ENCODE results near the gene SLC8A2.

DNA sequence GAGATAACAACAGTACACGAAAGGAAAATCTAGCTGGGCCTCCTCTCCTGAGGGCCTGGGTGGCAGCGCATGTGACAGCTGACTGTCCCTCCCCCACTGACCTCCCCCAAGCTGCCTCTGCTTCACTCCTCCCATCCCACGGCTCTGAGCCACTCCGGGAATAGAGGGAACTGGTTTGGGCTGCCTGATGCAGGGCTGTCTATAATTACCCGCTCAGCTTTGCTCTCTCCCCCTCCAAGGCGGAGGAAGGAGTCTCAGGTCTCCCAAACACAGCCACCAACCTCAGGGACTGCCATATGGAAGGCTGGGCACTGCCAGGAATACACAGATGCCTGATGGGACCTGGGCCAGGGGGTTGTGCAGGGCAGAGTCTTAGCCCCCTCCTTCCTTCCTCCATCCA lies 35.3 kb upstream of the SLC8A2 start:
- TF ChIP-seq, protein P1, sequence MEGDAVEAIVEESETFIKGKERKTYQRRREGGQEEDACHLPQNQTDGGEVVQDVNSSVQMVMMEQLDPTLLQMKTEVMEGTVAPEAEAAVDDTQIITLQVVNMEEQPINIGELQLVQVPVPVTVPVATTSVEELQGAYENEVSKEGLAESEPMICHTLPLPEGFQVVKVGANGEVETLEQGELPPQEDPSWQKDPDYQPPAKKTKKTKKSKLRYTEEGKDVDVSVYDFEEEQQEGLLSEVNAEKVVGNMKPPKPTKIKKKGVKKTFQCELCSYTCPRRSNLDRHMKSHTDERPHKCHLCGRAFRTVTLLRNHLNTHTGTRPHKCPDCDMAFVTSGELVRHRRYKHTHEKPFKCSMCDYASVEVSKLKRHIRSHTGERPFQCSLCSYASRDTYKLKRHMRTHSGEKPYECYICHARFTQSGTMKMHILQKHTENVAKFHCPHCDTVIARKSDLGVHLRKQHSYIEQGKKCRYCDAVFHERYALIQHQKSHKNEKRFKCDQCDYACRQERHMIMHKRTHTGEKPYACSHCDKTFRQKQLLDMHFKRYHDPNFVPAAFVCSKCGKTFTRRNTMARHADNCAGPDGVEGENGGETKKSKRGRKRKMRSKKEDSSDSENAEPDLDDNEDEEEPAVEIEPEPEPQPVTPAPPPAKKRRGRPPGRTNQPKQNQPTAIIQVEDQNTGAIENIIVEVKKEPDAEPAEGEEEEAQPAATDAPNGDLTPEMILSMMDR (IDR thresholded peaks at IDR 0.05 in 2 of 3, conservative IDR thresholded peaks at IDR 0.05 in 1 of 3; ENCODE audit: control insufficient read depth in 2 of 3, extremely low read depth in 1 of 3, insufficient read depth in 1 of 3, low read depth in 3 of 3, low read length in 3 of 3), result no peak
- TF ChIP-seq, protein P2, sequence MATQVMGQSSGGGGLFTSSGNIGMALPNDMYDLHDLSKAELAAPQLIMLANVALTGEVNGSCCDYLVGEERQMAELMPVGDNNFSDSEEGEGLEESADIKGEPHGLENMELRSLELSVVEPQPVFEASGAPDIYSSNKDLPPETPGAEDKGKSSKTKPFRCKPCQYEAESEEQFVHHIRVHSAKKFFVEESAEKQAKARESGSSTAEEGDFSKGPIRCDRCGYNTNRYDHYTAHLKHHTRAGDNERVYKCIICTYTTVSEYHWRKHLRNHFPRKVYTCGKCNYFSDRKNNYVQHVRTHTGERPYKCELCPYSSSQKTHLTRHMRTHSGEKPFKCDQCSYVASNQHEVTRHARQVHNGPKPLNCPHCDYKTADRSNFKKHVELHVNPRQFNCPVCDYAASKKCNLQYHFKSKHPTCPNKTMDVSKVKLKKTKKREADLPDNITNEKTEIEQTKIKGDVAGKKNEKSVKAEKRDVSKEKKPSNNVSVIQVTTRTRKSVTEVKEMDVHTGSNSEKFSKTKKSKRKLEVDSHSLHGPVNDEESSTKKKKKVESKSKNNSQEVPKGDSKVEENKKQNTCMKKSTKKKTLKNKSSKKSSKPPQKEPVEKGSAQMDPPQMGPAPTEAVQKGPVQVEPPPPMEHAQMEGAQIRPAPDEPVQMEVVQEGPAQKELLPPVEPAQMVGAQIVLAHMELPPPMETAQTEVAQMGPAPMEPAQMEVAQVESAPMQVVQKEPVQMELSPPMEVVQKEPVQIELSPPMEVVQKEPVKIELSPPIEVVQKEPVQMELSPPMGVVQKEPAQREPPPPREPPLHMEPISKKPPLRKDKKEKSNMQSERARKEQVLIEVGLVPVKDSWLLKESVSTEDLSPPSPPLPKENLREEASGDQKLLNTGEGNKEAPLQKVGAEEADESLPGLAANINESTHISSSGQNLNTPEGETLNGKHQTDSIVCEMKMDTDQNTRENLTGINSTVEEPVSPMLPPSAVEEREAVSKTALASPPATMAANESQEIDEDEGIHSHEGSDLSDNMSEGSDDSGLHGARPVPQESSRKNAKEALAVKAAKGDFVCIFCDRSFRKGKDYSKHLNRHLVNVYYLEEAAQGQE (IDR thresholded peaks at IDR 0.05; ENCODE audit: low read depth, low read length), result no peak
- TF ChIP-seq TAF1 (IDR thresholded peaks at IDR 0.05; ENCODE audit: borderline replicate concordance, low read depth, low read length) (no peak), JUND (IDR thresholded peaks at IDR 0.05; ENCODE audit: low read depth, low read length) (no peak), SRF (IDR thresholded peaks at IDR 0.05; ENCODE audit: low read depth in 2 of 2, low read length in 2 of 2) (no peak), POLR2AphosphoS2 (IDR thresholded peaks at IDR 0.05; ENCODE audit: low read depth, low read length) (no peak), RAD21 (IDR thresholded peaks at IDR 0.05; ENCODE audit: insufficient read depth, low read depth, low read length) (no peak), MYC (IDR thresholded peaks at IDR 0.05; ENCODE audit: insufficient read depth, insufficient read length, insufficient replicate concordance, low read length, severe bottlenecking) (no peak), MEF2A (IDR thresholded peaks at IDR 0.05; ENCODE audit: insufficient read depth, low read depth, low read length) (no peak), POLR2A (IDR thresholded peaks at IDR 0.05; ENCODE audit: low read depth, low read length) (no peak), ASH2L (IDR thresholded peaks at IDR 0.05; ENCODE audit: borderline replicate concordance, low read depth) (no peak)
